ENCODE data around the gene RPP38. TPM values are rescaled to one million over a fixed set of nuclear protein-coding genes. Genes with fewer than 3 reads are reported as not detected.
A peak's percentile ranks its signal among the peaks of the same experiment; 100 is the strongest.

RPP38 gene
- total and polyA plus RNA-seq, 4 donors, result 7.2 to 12.0 (median 8.2) TPM

- H3K4me3 ChIP-seq (ENCODE audit: low read depth in 1 of 3, low read length in 3 of 3), result no peak overlapping the region
- peaks cover 3 to 19% (median 13%) of the 10 kb centered on the region in 4 donors for H3K4me1 ChIP-seq (ENCODE audit: control insufficient read depth in 4 of 4, insufficient read depth in 4 of 4, low read length in 3 of 4)
- WGBS, result 91% methylated on average over 16 of the region's 16 CpGs
- H3K36me3 ChIP-seq (ENCODE audit: control insufficient read depth in 4 of 4, insufficient read depth in 3 of 4, low read depth in 1 of 4, low read length in 3 of 4), result no peaks in the 10 kb centered on the region
- no peak overlapping the region for H3K27ac ChIP-seq (ENCODE audit: low read depth in 1 of 2, low read length in 2 of 2)
- TF ChIP-seq ZBTB33 (IDR thresholded peaks at IDR 0.05) (no peak), MAX (IDR thresholded peaks at IDR 0.05) (no peak), FOXA2 (IDR thresholded peaks at IDR 0.05) (no peak), YY1 (IDR thresholded peaks at IDR 0.05) (no peak), REST (IDR thresholded peaks at IDR 0.05) (no peak), GABPA (IDR thresholded peaks at IDR 0.05 in 1 of 2, conservative IDR thresholded peaks at IDR 0.05 in 1 of 2) (no peak), FOXA1 (IDR thresholded peaks at IDR 0.05) (no peak), HNF4G (IDR thresholded peaks at IDR 0.05) (no peak), RXRA (IDR thresholded peaks at IDR 0.05) (no peak), HNF4A (conservative IDR thresholded peaks at IDR 0.05) (no peak), EGR1 (IDR thresholded peaks at IDR 0.05; ENCODE audit: low read depth in 2 of 2) (no peak), TAF1 (conservative IDR thresholded peaks at IDR 0.05) (no peak)
- TF ChIP-seq, protein P1, sequence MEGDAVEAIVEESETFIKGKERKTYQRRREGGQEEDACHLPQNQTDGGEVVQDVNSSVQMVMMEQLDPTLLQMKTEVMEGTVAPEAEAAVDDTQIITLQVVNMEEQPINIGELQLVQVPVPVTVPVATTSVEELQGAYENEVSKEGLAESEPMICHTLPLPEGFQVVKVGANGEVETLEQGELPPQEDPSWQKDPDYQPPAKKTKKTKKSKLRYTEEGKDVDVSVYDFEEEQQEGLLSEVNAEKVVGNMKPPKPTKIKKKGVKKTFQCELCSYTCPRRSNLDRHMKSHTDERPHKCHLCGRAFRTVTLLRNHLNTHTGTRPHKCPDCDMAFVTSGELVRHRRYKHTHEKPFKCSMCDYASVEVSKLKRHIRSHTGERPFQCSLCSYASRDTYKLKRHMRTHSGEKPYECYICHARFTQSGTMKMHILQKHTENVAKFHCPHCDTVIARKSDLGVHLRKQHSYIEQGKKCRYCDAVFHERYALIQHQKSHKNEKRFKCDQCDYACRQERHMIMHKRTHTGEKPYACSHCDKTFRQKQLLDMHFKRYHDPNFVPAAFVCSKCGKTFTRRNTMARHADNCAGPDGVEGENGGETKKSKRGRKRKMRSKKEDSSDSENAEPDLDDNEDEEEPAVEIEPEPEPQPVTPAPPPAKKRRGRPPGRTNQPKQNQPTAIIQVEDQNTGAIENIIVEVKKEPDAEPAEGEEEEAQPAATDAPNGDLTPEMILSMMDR (IDR thresholded peaks at IDR 0.05; ENCODE audit: low read depth, low read length, missing input control), result no peak
- DNase-seq (ENCODE audit: low spot score), result no peak
- H3K9me3 ChIP-seq (ENCODE audit: control insufficient read depth in 4 of 4, low read length in 3 of 4), result no peaks in the 10 kb centered on the region
- no peak overlapping the region for H3K9ac ChIP-seq (ENCODE audit: low read depth in 1 of 2, low read length in 2 of 2)
- no peaks in the 10 kb centered on the region for H3K27me3 ChIP-seq (ENCODE audit: control insufficient read depth in 4 of 4, insufficient read depth in 4 of 4, low read length in 3 of 4)
Observed at GRCh38 chr10:15092855-15093408, 4.2 kb upstream of the RPP38 start.

DNA sequence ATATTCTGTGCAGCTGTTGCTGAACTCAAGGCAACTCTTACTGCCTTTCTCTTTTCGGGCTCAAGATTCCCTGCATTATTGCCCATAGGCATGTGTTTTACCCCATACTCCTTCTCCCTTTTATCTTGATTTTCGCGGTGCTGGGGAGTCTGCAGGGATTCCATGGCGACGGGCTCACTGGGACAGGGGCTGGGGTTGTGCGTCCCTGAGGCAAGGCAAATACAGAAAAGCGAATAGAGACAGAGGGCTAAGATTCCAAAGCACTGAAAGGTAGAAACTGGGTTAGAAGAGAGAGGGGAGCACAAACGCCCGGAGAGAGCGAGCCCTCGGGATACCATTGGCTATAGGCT, 519 bp upstream of the RPP38 start:
- WGBS, result 2% methylated on average over 11 of the region's 11 CpGs
- Histone ChIP-seq H3K36me3 (ENCODE audit: control insufficient read depth in 4 of 4, insufficient read depth in 3 of 4, low read depth in 1 of 4, low read length in 3 of 4) (no peaks in the 10 kb centered on the region), H3K9ac (ENCODE audit: low read depth in 1 of 2, low read length in 2 of 2) (peak overlapping the region; percentile 53 to 96), H3K27me3 (ENCODE audit: control insufficient read depth in 4 of 4, insufficient read depth in 4 of 4, low read length in 3 of 4) (no peaks in the 10 kb centered on the region), H3K4me1 (ENCODE audit: control insufficient read depth in 4 of 4, insufficient read depth in 4 of 4, low read length in 3 of 4) (peaks cover 7 to 23% (median 14%) of the 10 kb centered on the region in 4 donors), H3K9me3 (ENCODE audit: control insufficient read depth in 4 of 4, low read length in 3 of 4) (no peaks in the 10 kb centered on the region), H3K4me3 (ENCODE audit: low read depth in 1 of 3, low read length in 3 of 3) (peak overlapping the region; percentile 82 to 99 (median 93)), H3K27ac (ENCODE audit: low read depth in 1 of 2, low read length in 2 of 2) (peak overlapping the region; percentile 90 to 98)
- DNase-seq (ENCODE audit: low spot score), result no peak
- TF ChIP-seq HNF4G (IDR thresholded peaks at IDR 0.05), result no peak

Data from liver (tissue), 9 donors.